Measurements from ENCODE around the gene FTCD.

DNA sequence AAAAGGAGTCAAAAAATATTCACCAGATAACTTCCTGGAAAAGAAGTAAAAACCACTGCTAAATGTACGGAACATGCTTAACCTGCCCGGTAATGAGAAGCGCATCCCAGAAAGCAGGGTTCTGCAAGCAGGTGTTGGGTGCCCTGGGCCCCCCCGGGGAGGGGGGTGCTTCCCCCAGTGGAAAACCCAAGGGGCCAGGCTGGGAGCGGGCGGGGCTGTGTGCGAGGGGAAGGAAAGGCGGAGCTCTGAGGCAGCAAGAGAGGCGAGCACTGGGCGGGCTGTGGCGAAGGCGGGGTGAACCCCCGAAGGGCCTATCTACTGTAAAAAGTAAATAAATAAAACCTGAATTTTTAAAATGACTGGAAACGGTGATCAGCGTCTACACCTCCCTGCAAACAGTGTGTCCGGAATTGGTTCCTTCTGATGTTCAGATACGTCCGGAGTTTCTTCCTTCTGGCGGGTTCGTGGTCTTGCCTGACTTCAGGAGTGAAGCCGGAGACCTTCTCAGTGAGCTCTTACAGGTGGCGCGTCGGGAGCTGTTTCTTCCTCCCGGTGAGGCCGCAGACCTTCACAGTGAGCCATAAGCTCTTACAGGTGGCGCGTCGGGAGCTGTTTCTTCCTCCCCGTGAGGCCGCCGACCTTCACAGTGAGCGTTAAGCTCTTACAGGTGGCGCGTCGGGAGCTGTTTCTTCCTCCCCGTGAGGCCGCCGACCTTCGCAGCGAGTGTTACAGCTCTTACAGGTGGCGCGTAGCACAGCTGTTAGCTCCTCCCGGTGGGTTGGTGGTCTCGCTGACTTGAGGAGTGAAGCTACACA, 13.4 kb downstream of the FTCD start:
- TF ChIP-seq, protein P1, sequence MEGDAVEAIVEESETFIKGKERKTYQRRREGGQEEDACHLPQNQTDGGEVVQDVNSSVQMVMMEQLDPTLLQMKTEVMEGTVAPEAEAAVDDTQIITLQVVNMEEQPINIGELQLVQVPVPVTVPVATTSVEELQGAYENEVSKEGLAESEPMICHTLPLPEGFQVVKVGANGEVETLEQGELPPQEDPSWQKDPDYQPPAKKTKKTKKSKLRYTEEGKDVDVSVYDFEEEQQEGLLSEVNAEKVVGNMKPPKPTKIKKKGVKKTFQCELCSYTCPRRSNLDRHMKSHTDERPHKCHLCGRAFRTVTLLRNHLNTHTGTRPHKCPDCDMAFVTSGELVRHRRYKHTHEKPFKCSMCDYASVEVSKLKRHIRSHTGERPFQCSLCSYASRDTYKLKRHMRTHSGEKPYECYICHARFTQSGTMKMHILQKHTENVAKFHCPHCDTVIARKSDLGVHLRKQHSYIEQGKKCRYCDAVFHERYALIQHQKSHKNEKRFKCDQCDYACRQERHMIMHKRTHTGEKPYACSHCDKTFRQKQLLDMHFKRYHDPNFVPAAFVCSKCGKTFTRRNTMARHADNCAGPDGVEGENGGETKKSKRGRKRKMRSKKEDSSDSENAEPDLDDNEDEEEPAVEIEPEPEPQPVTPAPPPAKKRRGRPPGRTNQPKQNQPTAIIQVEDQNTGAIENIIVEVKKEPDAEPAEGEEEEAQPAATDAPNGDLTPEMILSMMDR (IDR thresholded peaks at IDR 0.05) = no peak
- no peak for TF ChIP-seq POLR2A (IDR thresholded peaks at IDR 0.05)

Measured in right lobe of liver (tissue), 4 donors.